Fibroblast of mammary gland (primary cell): Measurements from ENCODE around the gene ST3GAL4.
A peak's percentile ranks its signal among the peaks of the same experiment; 100 is the strongest.

Experiments
- DNase-seq: peaks from one replicate; pipeline ENCODE4 v3.0.0-alpha.2; 2010; ENCODE audit warnings: low read depth
- H3K4me3 ChIP-seq: 2 replicates; pipeline ENCODE4 v1.5.1; 2011; ENCODE audit warnings: low read depth, mild to moderate bottlenecking, low read length, moderate library complexity; ENCODE audit not compliant: control insufficient read depth
- CTCF ChIP-seq: conservative IDR thresholded peaks from 2 replicates; pipeline ENCODE4 v1.5.1; 2011; ENCODE audit warnings: low read depth, low read length, inconsistent platforms; ENCODE audit not compliant: control insufficient read depth, insufficient read depth

ST3GAL4 gene

GRCh38 chr11:126430581-126431335 lies 75.3 kb downstream of the ST3GAL4 start:
- TF ChIP-seq CTCF: no peak

GRCh38 chr11:126431401-126432064 lies 76.0 kb downstream of the ST3GAL4 start:
- peak; percentile 86 for DNase-seq
- no peak for TF ChIP-seq CTCF

More at GRCh38 chr11:126430581-126431335, 75.3 kb downstream of the ST3GAL4 start:
- H3K4me3 ChIP-seq: no peak overlapping the region
- DNase-seq: peak; percentile 40

DNA sequence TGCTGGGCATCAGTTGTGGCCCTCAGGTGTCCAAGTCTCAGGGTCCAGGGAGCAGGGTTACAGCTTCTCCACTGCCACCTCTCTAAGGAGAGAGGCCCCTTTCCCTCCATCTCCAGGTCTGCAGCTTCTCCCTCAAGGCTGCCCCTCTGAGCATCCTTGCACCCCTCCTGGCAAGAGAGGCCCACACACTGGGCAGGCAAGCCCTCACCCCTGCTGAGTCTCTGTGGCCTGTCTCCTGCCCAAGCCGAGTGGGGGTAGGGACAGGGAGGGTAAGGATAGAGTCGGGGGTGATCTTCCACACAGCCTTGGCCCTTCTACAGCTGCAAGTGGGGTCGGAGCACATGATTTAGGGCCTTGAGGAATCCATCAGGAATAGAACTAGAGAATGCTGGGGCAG lies 76.6 kb downstream of the ST3GAL4 start:
- DNase-seq: no peak
- no peak for TF ChIP-seq CTCF
- H3K4me3 ChIP-seq: no peak overlapping the region

More at GRCh38 chr11:126431401-126432064, 76.0 kb downstream of the ST3GAL4 start:
- H3K4me3 ChIP-seq: no peak overlapping the region

DNA sequence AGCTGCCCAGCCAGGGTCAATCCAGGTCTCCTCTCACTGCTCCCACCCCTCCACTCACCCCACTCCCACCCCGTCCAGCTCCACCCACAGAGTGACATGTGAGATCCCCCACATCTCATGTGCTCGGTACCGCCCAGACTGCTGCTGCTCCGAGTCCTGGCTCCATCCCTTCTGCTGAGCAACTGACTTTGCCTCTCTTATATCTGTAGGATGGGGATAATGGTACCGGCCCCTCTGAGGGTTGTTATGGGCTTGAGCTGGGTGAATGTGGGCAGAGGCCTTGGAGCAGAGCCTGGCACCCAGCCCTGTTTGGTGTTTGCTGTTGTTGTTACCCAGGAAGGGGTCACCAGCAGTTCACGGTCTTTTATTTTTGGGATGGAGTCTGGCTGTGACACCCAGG lies 77.0 kb downstream of the ST3GAL4 start:
- no peak for TF ChIP-seq CTCF

GRCh38 chr11:126433244-126433846 lies 77.9 kb downstream of the ST3GAL4 start:
- DNase-seq: no peak
- no peak for TF ChIP-seq CTCF
- no peak overlapping the region for H3K4me3 ChIP-seq

More for the DNA sequence above, 77.0 kb downstream of the ST3GAL4 start:
- no peak overlapping the region for H3K4me3 ChIP-seq
- DNase-seq: no peak

DNA sequence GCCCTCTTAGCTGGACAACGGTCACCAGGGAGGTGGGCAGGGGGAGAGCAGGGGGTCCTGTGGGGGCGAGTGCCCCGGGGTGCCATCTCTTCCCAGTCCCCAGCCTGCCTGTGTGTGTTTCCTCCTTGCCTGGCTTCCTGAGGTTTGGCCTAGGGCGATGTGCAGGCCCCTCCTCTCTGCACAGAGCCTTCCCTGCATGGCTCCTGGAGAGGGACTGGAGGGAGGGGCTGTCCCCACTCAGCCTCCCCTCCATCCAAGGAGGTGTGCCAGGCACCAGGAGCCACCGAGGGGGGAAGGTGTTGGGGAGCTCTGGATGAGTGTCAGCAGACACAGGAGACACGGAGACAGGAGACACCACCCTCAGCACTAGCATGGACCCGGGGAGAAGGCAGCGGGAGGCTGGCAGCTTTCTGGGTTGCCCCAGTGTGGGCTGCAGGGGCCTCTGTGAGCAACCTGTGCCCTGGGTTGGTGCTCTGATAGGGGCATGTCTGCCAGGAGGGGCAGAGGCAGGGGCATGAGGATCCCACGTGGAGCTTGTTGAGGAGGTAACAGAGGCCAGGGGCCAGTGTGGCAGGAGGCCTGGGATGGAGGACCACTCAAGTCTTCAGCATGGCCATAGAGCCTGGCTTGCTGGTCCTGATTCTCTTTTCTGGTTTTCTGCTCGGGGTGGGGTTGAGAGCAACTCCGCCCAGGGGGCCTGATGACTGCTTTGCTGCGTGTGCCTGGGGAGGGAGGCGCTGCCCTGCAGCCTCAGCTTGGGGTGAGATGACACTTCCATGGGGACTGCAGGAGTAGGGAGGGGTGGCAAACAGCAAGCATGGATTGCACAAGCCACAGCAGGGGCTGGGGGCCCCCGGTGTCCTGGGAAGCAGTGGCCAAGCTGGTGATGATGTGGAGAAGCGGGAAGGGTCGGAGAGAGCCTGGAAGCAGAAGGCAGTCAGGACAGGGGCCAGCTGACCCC lies 78.8 kb downstream of the ST3GAL4 start:
- no peak overlapping the region for H3K4me3 ChIP-seq
- DNase-seq: no peak
- no peak for TF ChIP-seq CTCF
